T-cell (primary cell): ENCODE measurements around the gene FCER1G. TPM values are rescaled to one million over a fixed set of nuclear protein-coding genes. Genes with fewer than 3 reads are reported as not detected.
A peak's percentile ranks its signal among the peaks of the same experiment; 100 is the strongest.

ENCODE experiments used
- ATAC-seq, 4 experiments: fragments of 200-7000 bp in 3 of 4; fragments of 150-1000 bp in 1 of 4; cut with Tn5 transposase; replicated peaks in 1 of 4; 1 replicate in 3 of 4; 2 replicates in 1 of 4; pipeline ENCODE4 v1.10.0; 2021; ENCODE audit warnings: moderate library complexity in 3 of 4, mild to moderate bottlenecking in 2 of 4, moderate number of reproducible peaks in 1 of 4
- CTCF ChIA-PET, 2 donors: fragments of 300-600 bp; sonication (Branson Sonifier 250); formaldehyde crosslinking; loops; one replicate each; lab custom pipeline; 2022; ENCODE audit warnings: antibody characterized with exemption in 2 of 2; lab: Charles Lee
- POLR2A ChIA-PET, 2 donors: fragments of 300-600 bp; sonication (Branson Sonifier 250); formaldehyde crosslinking; loops; one replicate each; lab custom pipeline; 2022; ENCODE audit warnings: antibody characterized with exemption in 2 of 2; lab: Charles Lee
- DNase-seq, 35 experiments: peaks; one replicate each; pipeline versions ENCODE4 v3.0.0 to v3.0.0-alpha.2; 2013 to 2023
- H3K27ac ChIP-seq: one replicate; pipeline ENCODE4 v1.5.1; 2013; ENCODE audit warnings: low read length
- H3K27me3 ChIP-seq, 2 experiments: replicated peaks in 1 of 2; 1 replicate in 1 of 2; 2 replicates in 1 of 2; pipeline versions ENCODE4 v1.6.1 to v1.7.0; 2013; ENCODE audit warnings: low read length in 1 of 2, mixed read lengths in 1 of 2; ENCODE audit not compliant: control insufficient read depth in 2 of 2, insufficient read depth in 2 of 2; ENCODE audit errors: extremely low read depth in 1 of 2
- H3K36me3 ChIP-seq, 2 donors: 1 replicate in 1 of 2; 2 replicates in 1 of 2; pipeline versions ENCODE4 v1.6.1 to v1.7.0; 2013; ENCODE audit warnings: low read length in 1 of 2; ENCODE audit not compliant: control insufficient read depth in 2 of 2, insufficient read depth in 1 of 2; ENCODE audit errors: extremely low read depth in 1 of 2
- H3K4me1 ChIP-seq, 2 experiments: 1 replicate in 1 of 2; 2 replicates in 1 of 2; pipeline versions ENCODE4 v1.6.1 to v1.7.0; 2013; ENCODE audit warnings: low read length in 2 of 2, mixed read lengths in 1 of 2; ENCODE audit not compliant: insufficient read depth in 2 of 2, control insufficient read depth in 1 of 2; ENCODE audit errors: extremely low read depth in 1 of 2
- H3K4me3 ChIP-seq, 2 donors: 1 replicate in 1 of 2; 2 replicates in 1 of 2; pipeline versions ENCODE4 v1.5.1 to v1.7.0; 2013; ENCODE audit warnings: mild to moderate bottlenecking in 2 of 2, low read length in 1 of 2, moderate library complexity in 1 of 2; ENCODE audit not compliant: control insufficient read depth in 1 of 2; ENCODE audit errors: extremely low read depth in 1 of 2
- H3K9me3 ChIP-seq: 2 replicates; pipeline ENCODE4 v1.7.0; 2013
- H3K27ac Mint-ChIP-seq, 2 donors: one replicate each; pipeline ENCODE4 v1.8.0; 2020 to 2021; ENCODE audit warnings: mild to moderate bottlenecking in 2 of 2, mixed read lengths in 2 of 2
- H3K27me3 Mint-ChIP-seq, 2 donors: one replicate each; pipeline ENCODE4 v1.8.0; 2021 to 2022; ENCODE audit warnings: mixed read lengths in 2 of 2
- H3K36me3 Mint-ChIP-seq: one replicate; pipeline ENCODE4 v1.8.0; 2021; ENCODE audit warnings: mixed read lengths
- H3K4me1 Mint-ChIP-seq, 3 donors: one replicate each; pipeline ENCODE4 v1.8.0; 2020 to 2022; ENCODE audit warnings: mixed read lengths in 3 of 3, mild to moderate bottlenecking in 1 of 3
- H3K4me3 Mint-ChIP-seq, 3 donors: one replicate each; pipeline ENCODE4 v1.8.0; 2020 to 2022; ENCODE audit warnings: mild to moderate bottlenecking in 3 of 3, mixed read lengths in 3 of 3, moderate library complexity in 3 of 3
- H3K9me3 Mint-ChIP-seq, 3 donors: one replicate each; pipeline ENCODE4 v1.8.0; 2020 to 2022; ENCODE audit warnings: mixed read lengths in 3 of 3
- WGBS: methylation state at CpG from one replicate; pipeline ENCODE4 v1.1.5; 2013; ENCODE audit warnings: missing lambda C conversion rate; ENCODE audit not compliant: insufficient coverage; 5-methylcytosine and 5-hydroxymethylcytosine counted together
- total RNA-seq, 35 experiments: library from RNA in 6 of 35; stranded (reverse) in 6 of 35; fragments of 120-200 nt in 1 of 35; gene quantifications; one replicate each; pipeline versions ENCODE4 v1.2.1 to v1.2.4 and lab custom pipeline; 2013 to 2026

FCER1G gene
- total RNA-seq, 5 donors from 2014 or later (not counting 1 experiment from before 2014, with no cell fraction given) = 2.5 to 5.2 (median 3.5) TPM

GRCh38 chr1:161226759-161227158 is 11.7 kb downstream of the FCER1G start:
- CTCF ChIA-PET = interaction anchor here (0.5 to 3.0 kb wide), 16 partner anchors 15 to 162 kb away, joined by 3 to 76 read pairs (median 7); partner anchors contain the start of genes B4GALT3 (in 1 of the 2), DEDD (in 1 of the 2), NDUFS2 (in 1 of the 2) and PCP4L1 (in 1 of the 2)

GRCh38 chr1:161227196-161227871 is 12.2 kb downstream of the FCER1G start:
- POLR2A ChIA-PET = no interaction called here
- no peaks in the 10 kb centered on the region for H3K9me3 Mint-ChIP-seq

More at GRCh38 chr1:161226759-161227158, 11.7 kb downstream of the FCER1G start:
- H3K27me3 Mint-ChIP-seq = no peaks in the 10 kb centered on the region
- Histone ChIP-seq H3K36me3 (peaks cover 5 to 23% of the 10 kb centered on the region in 2 donors), H3K9me3 (no peaks in the 10 kb centered on the region), H3K4me1 (peaks cover 15 to 31% of the 10 kb centered on the region in 2 experiments), H3K27me3 (no peaks in the 10 kb centered on the region), H3K4me3 (peak overlapping the region; percentile 71 to 86), H3K27ac (no peak overlapping the region)
- peak overlapping the region; percentile 53 to 78 for H3K27ac Mint-ChIP-seq
- no peaks in the 10 kb centered on the region for H3K9me3 Mint-ChIP-seq
- ATAC-seq (no peak), DNase-seq (no peak)
- 83% methylated on average over 1 of the region's 3 CpGs for WGBS
- peaks cover 17% of the 10 kb centered on the region for H3K36me3 Mint-ChIP-seq
- H3K4me1 Mint-ChIP-seq = peaks cover 35 to 45% (median 36%) of the 10 kb centered on the region in 3 donors
- POLR2A ChIA-PET = no interaction called here
- H3K4me3 Mint-ChIP-seq = peak overlapping the region; percentile 89 to 100 (median 99)

GRCh38 chr1:161228032-161228431 is 12.9 kb downstream of the FCER1G start:
- no peaks in the 10 kb centered on the region for H3K27me3 Mint-ChIP-seq
- peaks cover 5 to 23% of the 10 kb centered on the region in 2 donors for H3K36me3 ChIP-seq
- WGBS = no CpG with 5 or more reads among the region's 7 CpGs
- ChIA-PET POLR2A (no interaction called here), CTCF (interaction anchor here (0.6 to 3.0 kb wide), 9 partner anchors 10 to 238 kb away, joined by 3 to 29 read pairs (median 4); partner anchors contain the start of gene PPOX (in 1 of the 2))
- no peak overlapping the region for H3K4me3 ChIP-seq
- peak overlapping the region; percentile 53 to 78 for H3K27ac Mint-ChIP-seq
- no peak for ATAC-seq
- peaks cover 30 to 42% (median 32%) of the 10 kb centered on the region in 3 donors for H3K4me1 Mint-ChIP-seq
- peaks cover 17% of the 10 kb centered on the region for H3K36me3 Mint-ChIP-seq
- H3K9me3 Mint-ChIP-seq = no peaks in the 10 kb centered on the region
- H3K4me3 Mint-ChIP-seq = peak overlapping the region in 2 of 3 donors; percentile 89 to 100
- no peaks in the 10 kb centered on the region for H3K9me3 ChIP-seq
- peaks cover 15 to 31% of the 10 kb centered on the region in 2 experiments for H3K4me1 ChIP-seq
- no peaks in the 10 kb centered on the region for H3K27me3 ChIP-seq
- H3K27ac ChIP-seq = no peak overlapping the region
- DNase-seq = no peak

More at GRCh38 chr1:161227196-161227871, 12.2 kb downstream of the FCER1G start:
- peaks cover 5 to 23% of the 10 kb centered on the region in 2 donors for H3K36me3 ChIP-seq
- Mint-ChIP-seq H3K27ac (peak overlapping the region; percentile 53 to 78), H3K36me3 (peaks cover 17% of the 10 kb centered on the region), H3K27me3 (no peaks in the 10 kb centered on the region), H3K4me3 (peak overlapping the region; percentile 89 to 100 (median 99)), H3K4me1 (peaks cover 30 to 42% (median 32%) of the 10 kb centered on the region in 3 donors)
- WGBS = 10% methylated on average over 2 of the region's 11 CpGs
- H3K27ac ChIP-seq = peak overlapping the region; percentile 32
- CTCF ChIA-PET = interaction anchor here (0.5 to 3.0 kb wide), 13 partner anchors 10 to 237 kb away, joined by 3 to 76 read pairs (median 5); partner anchors contain the start of genes NDUFS2 (in 1 of the 2), PCP4L1 (in 1 of the 2) and PPOX (in 1 of the 2)
- no peaks in the 10 kb centered on the region for H3K9me3 ChIP-seq
- DNase-seq = peak; percentile 73 to 93 (median 86)
- no peaks in the 10 kb centered on the region for H3K27me3 ChIP-seq
- ATAC-seq = peak; percentile 40 to 52 (median 50)
- peaks cover 15 to 31% of the 10 kb centered on the region in 2 experiments for H3K4me1 ChIP-seq
- peak overlapping the region in 1 of 2 donors; percentile 39 for H3K4me3 ChIP-seq

DNA sequence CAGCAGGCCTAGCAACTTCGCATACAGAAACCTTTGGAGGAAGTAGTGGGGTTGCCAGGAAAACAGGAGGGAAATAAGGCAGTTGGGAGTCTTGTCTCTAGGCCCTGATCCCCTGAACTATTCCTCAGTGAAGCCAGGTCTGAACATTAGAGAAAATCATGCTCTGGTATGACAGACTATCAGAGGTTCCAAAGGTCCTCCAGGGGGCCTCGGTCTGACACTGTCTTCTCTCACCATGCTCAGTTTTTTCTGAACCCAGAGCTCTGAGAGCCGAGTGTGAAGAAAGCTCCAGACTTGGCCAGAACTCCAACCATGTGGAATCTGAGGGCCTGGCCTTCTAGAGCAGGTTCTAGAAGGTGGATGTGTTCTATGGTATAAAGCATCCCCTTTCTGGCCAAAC is 14.8 kb downstream of the FCER1G start:
- DNase-seq = no peak
- Mint-ChIP-seq H3K4me1 (peaks cover 24 to 36% (median 32%) of the 10 kb centered on the region in 3 donors), H3K9me3 (no peaks in the 10 kb centered on the region), H3K27ac (no peak overlapping the region), H3K4me3 (no peak overlapping the region), H3K36me3 (peaks cover 17% of the 10 kb centered on the region), H3K27me3 (no peaks in the 10 kb centered on the region)
- POLR2A ChIA-PET = no interaction called here
- Histone ChIP-seq H3K36me3 (peaks cover 5 to 23% of the 10 kb centered on the region in 2 donors), H3K4me1 (peaks cover 15 to 31% of the 10 kb centered on the region in 2 experiments), H3K9me3 (no peaks in the 10 kb centered on the region), H3K27ac (no peak overlapping the region), H3K27me3 (no peaks in the 10 kb centered on the region), H3K4me3 (no peak overlapping the region)
- 100% methylated on average over 1 of the region's 3 CpGs for WGBS
- ATAC-seq = no peak
- CTCF ChIA-PET = interaction anchor here (0.5 to 2.7 kb wide), 4 partner anchors 60 to 152 kb away, joined by 3 to 14 read pairs (median 9); no protein-coding TSS in a partner anchor

DNA sequence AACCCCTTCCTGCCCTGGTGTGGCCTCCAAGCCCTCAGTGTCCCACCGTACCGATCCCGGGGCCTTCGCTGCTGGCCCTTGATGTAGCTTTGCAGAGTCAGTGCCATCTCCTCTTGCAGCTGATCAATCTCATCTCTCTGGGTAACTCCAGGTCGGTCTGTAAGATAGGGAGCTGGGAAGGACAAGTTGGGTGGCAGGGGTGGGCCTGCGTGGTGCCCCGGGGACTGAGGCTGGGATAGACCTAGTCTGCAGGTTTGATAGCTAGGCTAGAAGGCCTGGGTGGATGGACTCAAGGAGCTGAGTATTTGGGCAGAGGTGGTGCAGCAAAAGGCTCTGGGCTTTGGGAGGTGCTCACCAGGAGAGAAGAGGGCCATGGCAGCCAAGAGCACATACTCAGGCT is 15.7 kb downstream of the FCER1G start:
- Histone ChIP-seq H3K27me3 (no peaks in the 10 kb centered on the region), H3K36me3 (peaks cover 5 to 23% of the 10 kb centered on the region in 2 donors), H3K4me3 (no peak overlapping the region), H3K4me1 (peaks cover 9 to 24% of the 10 kb centered on the region in 2 experiments), H3K27ac (no peak overlapping the region), H3K9me3 (no peaks in the 10 kb centered on the region)
- ChIA-PET CTCF (interaction anchor here (0.6 to 2.7 kb wide), 3 partner anchors 76 to 155 kb away, joined by 4 to 14 read pairs (median 10); no protein-coding TSS in a partner anchor), POLR2A (interaction anchor here in 1 of 2 donors (0.5 kb wide), 1 partner anchor 10 kb away, joined by 6 read pairs; no protein-coding TSS in a partner anchor)
- peaks cover 17 to 28% (median 23%) of the 10 kb centered on the region in 3 donors for H3K4me1 Mint-ChIP-seq
- no peaks in the 10 kb centered on the region for H3K27me3 Mint-ChIP-seq
- 95% methylated on average over 7 of the region's 7 CpGs for whole genome bisulfite sequencing
- H3K4me3 Mint-ChIP-seq = no peak overlapping the region
- H3K9me3 Mint-ChIP-seq = no peaks in the 10 kb centered on the region
- H3K27ac Mint-ChIP-seq = peak overlapping the region in 1 of 2 donors; percentile 55
- H3K36me3 Mint-ChIP-seq = peaks cover 17% of the 10 kb centered on the region
- ATAC-seq (no peak), DNase-seq (no peak)

DNA sequence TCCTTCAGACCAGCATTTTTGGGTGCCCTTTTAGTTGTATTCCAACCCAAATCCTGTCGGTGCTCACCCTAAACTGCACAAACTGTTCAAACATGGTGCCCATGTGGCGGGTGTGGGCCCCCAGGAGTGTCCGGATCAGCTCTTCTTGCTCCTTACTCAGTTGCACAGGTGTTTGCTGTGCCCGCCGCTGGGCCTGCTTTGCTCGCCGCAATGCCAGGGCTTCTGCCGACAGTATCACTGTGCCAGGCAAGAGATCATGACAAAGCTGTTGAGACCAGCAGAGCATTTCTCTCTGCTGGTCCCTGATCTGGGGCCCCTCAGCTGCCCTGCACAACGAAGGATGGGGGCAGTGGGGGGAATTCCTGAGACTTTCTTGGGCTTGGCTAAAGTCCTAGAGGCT is 18.0 kb downstream of the FCER1G start:
- H3K36me3 Mint-ChIP-seq = peaks cover 13% of the 10 kb centered on the region
- DNase-seq = no peak
- no peaks in the 10 kb centered on the region for H3K9me3 ChIP-seq
- CTCF ChIA-PET = interaction anchor here in 1 of 2 donors (0.6 kb wide), 1 partner anchor 109 kb away, joined by 5 read pairs; no protein-coding TSS in a partner anchor
- WGBS = 84% methylated on average over 9 of the region's 9 CpGs
- no peak overlapping the region for H3K4me3 ChIP-seq
- no peak overlapping the region for H3K27ac Mint-ChIP-seq
- POLR2A ChIA-PET = interaction anchor here in 1 of 2 donors (1.1 kb wide), 1 partner anchor 20 kb away, joined by 3 read pairs; no protein-coding TSS in a partner anchor
- H3K36me3 ChIP-seq = peaks cover 5 to 18% of the 10 kb centered on the region in 2 donors
- no peak overlapping the region for H3K27ac ChIP-seq
- peaks cover 0 to 5% (median 0%) of the 10 kb centered on the region in 3 donors for H3K4me1 Mint-ChIP-seq
- no peaks in the 10 kb centered on the region for H3K27me3 Mint-ChIP-seq
- no peaks in the 10 kb centered on the region for H3K9me3 Mint-ChIP-seq
- H3K4me1 ChIP-seq = peaks cover 0 to 1% of the 10 kb centered on the region in 2 experiments
- ATAC-seq = no peak
- H3K27me3 ChIP-seq = peaks cover 2 to 4% of the 10 kb centered on the region in 2 experiments
- H3K4me3 Mint-ChIP-seq = no peak overlapping the region
